Mesenchymal stem cell (in vitro differentiated cells and primary cell): ENCODE measurements around the gene LRRC72.
"Not testable (repeated sequence)": the region's sequence is repeated elsewhere in the genome, so short reads cannot be mapped to it uniquely, and the experiment has no call there.

ENCODE experiments used
- DNase-seq: peaks from one replicate; pipeline ENCODE4 v3.0.0-alpha.2; 2013
- H2AFZ ChIP-seq: one replicate; pipeline ENCODE4 v1.6.1; 2013; ENCODE audit warnings: low read depth, mild to moderate bottlenecking, control low read depth, inconsistent platforms, low read length, moderate library complexity
- H2AK5ac ChIP-seq: 2 replicates; pipeline ENCODE4 v1.6.1; 2013; ENCODE audit warnings: low read length, moderate library complexity, mild to moderate bottlenecking, inconsistent platforms; ENCODE audit not compliant: severe bottlenecking
- H2BK120ac ChIP-seq: one replicate; pipeline ENCODE4 v1.6.1; 2013; ENCODE audit warnings: low read depth, mild to moderate bottlenecking, inconsistent platforms, low read length, moderate library complexity
- H2BK12ac ChIP-seq, 2 experiments: one replicate each; pipeline ENCODE4 v1.6.1; 2013; ENCODE audit warnings: inconsistent platforms in 2 of 2, low read length in 2 of 2, mild to moderate bottlenecking in 2 of 2, moderate library complexity in 2 of 2, control low read depth in 1 of 2
- H2BK15ac ChIP-seq: one replicate; pipeline ENCODE4 v1.6.1; 2013; ENCODE audit warnings: mild to moderate bottlenecking, low read depth, inconsistent platforms; ENCODE audit not compliant: poor library complexity, severe bottlenecking
- H2BK5ac ChIP-seq: 2 replicates; pipeline ENCODE4 v1.6.1; 2013; ENCODE audit warnings: low read depth, mild to moderate bottlenecking, low read length, control low read depth, inconsistent platforms; ENCODE audit not compliant: poor library complexity, severe bottlenecking
- H3K14ac ChIP-seq, 2 experiments: one replicate each; pipeline ENCODE4 v1.6.1; 2013; ENCODE audit warnings: inconsistent platforms in 2 of 2, low read length in 2 of 2, control low read depth in 1 of 2, mild to moderate bottlenecking in 1 of 2, moderate library complexity in 1 of 2
- H3K18ac ChIP-seq, 2 experiments: one replicate each; pipeline ENCODE4 v1.6.1; 2013; ENCODE audit warnings: inconsistent platforms in 2 of 2, low read length in 2 of 2, control low read depth in 1 of 2, low read depth in 1 of 2, mild to moderate bottlenecking in 1 of 2
- H3K23ac ChIP-seq, 2 experiments: one replicate each; pipeline ENCODE4 v1.6.1; 2013; ENCODE audit warnings: inconsistent platforms in 2 of 2, low read length in 2 of 2, mild to moderate bottlenecking in 2 of 2, moderate library complexity in 2 of 2, control low read depth in 1 of 2
- H3K27ac ChIP-seq: 2 replicates; pipeline ENCODE4 v1.5.1; 2013; ENCODE audit warnings: mild to moderate bottlenecking, moderate library complexity, low read length, control low read depth, inconsistent platforms; ENCODE audit not compliant: poor library complexity, severe bottlenecking
- H3K27me3 ChIP-seq, 2 experiments: 2 replicates each; pipeline versions ENCODE4 v1.6.1 to v1.7.0; 2013; ENCODE audit warnings: low read length in 2 of 2, mild to moderate bottlenecking in 2 of 2, moderate library complexity in 2 of 2, control low read depth in 1 of 2, inconsistent platforms in 1 of 2; ENCODE audit not compliant: control insufficient read depth in 1 of 2, insufficient read depth in 1 of 2
- H3K36me3 ChIP-seq, 2 experiments: 2 replicates each; pipeline versions ENCODE4 v1.6.1 to v1.7.0; 2013; ENCODE audit warnings: low read length in 2 of 2, control low read depth in 1 of 2, inconsistent platforms in 1 of 2, low read depth in 1 of 2, mild to moderate bottlenecking in 1 of 2; ENCODE audit not compliant: insufficient read depth in 2 of 2, control insufficient read depth in 1 of 2
- H3K4ac ChIP-seq, 2 experiments: one replicate each; pipeline ENCODE4 v1.6.1; 2013; ENCODE audit warnings: inconsistent platforms in 2 of 2, low read length in 2 of 2, mild to moderate bottlenecking in 2 of 2, moderate library complexity in 2 of 2, control low read depth in 1 of 2, low read depth in 1 of 2
- H3K4me1 ChIP-seq: 2 replicates; pipeline ENCODE4 v1.6.1; 2013; ENCODE audit warnings: low read depth, low read length, control low read depth; ENCODE audit not compliant: control insufficient read depth, insufficient read depth
- H3K4me2 ChIP-seq: 2 replicates; pipeline ENCODE4 v1.6.1; 2013; ENCODE audit warnings: low read length, mild to moderate bottlenecking, inconsistent platforms; ENCODE audit not compliant: poor library complexity, severe bottlenecking
- H3K4me3 ChIP-seq, 2 experiments: 2 replicates each; pipeline versions ENCODE4 v1.5.1 to v1.7.0; 2013; ENCODE audit warnings: low read length in 2 of 2, mild to moderate bottlenecking in 2 of 2, control low read depth in 1 of 2, low read depth in 1 of 2; ENCODE audit not compliant: insufficient read depth in 1 of 2
- H3K79me1 ChIP-seq: replicated peaks from 2 replicates; pipeline ENCODE4 v1.6.1; 2013; ENCODE audit warnings: mild to moderate bottlenecking, control low read depth, low read length, inconsistent platforms; ENCODE audit not compliant: poor library complexity, severe bottlenecking
- H3K9ac ChIP-seq: 2 replicates; pipeline ENCODE4 v1.7.0; 2013; ENCODE audit warnings: mild to moderate bottlenecking, low read length, moderate library complexity
- H3K9me3 ChIP-seq: 2 replicates; pipeline ENCODE4 v1.7.0; 2013; ENCODE audit warnings: mild to moderate bottlenecking, low read length; ENCODE audit not compliant: control insufficient read depth
- H4K8ac ChIP-seq: one replicate; pipeline ENCODE4 v1.6.1; 2013; ENCODE audit warnings: inconsistent platforms, mild to moderate bottlenecking, low read length, moderate library complexity
- H4K91ac ChIP-seq: one replicate; pipeline ENCODE4 v1.6.1; 2013; ENCODE audit warnings: mild to moderate bottlenecking, low read length, inconsistent platforms
- WGBS: methylation state at CpG from one replicate; pipeline ENCODE4 v1.1.7; 2013; ENCODE audit warnings: mixed read lengths; 5-methylcytosine and 5-hydroxymethylcytosine counted together

The LRRC72 gene

DNA sequence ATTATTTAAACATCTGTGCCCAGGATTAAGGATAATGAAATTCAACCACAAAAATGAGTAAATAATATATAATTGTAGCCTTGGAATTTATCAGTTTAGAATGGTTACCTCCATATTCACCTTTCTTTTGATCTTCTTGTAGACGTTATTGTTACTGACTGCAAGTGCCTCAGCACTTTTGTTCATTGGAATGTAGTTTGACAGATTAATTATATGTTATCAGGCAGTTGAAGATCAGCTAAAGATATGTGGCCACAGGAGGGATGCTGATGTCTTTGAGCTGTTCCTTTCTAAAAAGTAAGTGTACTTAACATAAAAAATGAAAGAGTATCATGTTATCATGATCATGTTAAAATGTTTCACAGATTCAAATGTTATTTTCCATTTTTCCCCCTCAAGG lies 5.6 kb downstream of the LRRC72 start:
- no peaks in the 10 kb centered on the region for H3K79me1 ChIP-seq
- H3K9me3 ChIP-seq: no peaks in the 10 kb centered on the region
- H2BK15ac ChIP-seq: no peak overlapping the region
- no peak for DNase-seq
- no peak overlapping the region for H2AK5ac ChIP-seq
- no peak overlapping the region for H4K8ac ChIP-seq
- H3K4me3 ChIP-seq: no peak overlapping the region
- H3K36me3 ChIP-seq: no peaks in the 10 kb centered on the region
- H3K23ac ChIP-seq: no peak overlapping the region
- no peak overlapping the region for H2BK120ac ChIP-seq
- no peak overlapping the region for H3K18ac ChIP-seq
- H2BK5ac ChIP-seq: no peak overlapping the region
- H3K9ac ChIP-seq: no peak overlapping the region
- no peak overlapping the region for H4K91ac ChIP-seq
- H3K14ac ChIP-seq: no peak overlapping the region
- H3K27ac ChIP-seq: no peak overlapping the region
- no peak overlapping the region for H3K4ac ChIP-seq
- no peaks in the 10 kb centered on the region for H3K27me3 ChIP-seq
- no peak overlapping the region for H2BK12ac ChIP-seq
- no peak overlapping the region for H3K4me2 ChIP-seq
- H2AFZ ChIP-seq: no peak overlapping the region
- WGBS: 33% methylated on average over 1 of the region's 1 CpG
- H3K4me1 ChIP-seq: no peaks in the 10 kb centered on the region

DNA sequence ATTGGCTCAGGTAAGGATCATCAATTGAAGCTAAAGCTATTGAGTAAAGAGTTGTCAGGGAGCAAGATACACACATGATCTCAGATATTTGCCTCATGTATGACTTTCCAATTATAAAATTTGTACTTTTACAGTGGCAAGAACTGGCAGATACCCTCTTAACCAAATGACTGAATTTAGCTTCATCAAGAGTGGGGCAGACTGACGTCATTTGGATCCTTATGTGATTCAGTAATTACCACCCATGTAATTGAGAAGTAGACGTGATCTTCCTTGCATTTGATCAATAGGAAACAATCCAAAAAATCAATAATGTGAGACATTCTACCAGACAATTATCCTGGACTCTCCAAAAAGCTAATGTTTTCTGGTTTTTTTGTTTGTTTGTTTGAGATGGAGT lies 8.9 kb downstream of the LRRC72 start:
- no peak overlapping the region for H3K9ac ChIP-seq
- no peak overlapping the region for H3K23ac ChIP-seq
- no peak overlapping the region for H3K4ac ChIP-seq
- no peak overlapping the region for H3K14ac ChIP-seq
- H3K4me2 ChIP-seq: no peak overlapping the region
- H3K27ac ChIP-seq: no peak overlapping the region
- no peak overlapping the region for H2BK15ac ChIP-seq
- DNase-seq: no peak
- no peak overlapping the region for H2BK120ac ChIP-seq
- no peak overlapping the region for H4K91ac ChIP-seq
- no peak overlapping the region for H2AFZ ChIP-seq
- no peaks in the 10 kb centered on the region for H3K27me3 ChIP-seq
- H4K8ac ChIP-seq: no peak overlapping the region
- H3K36me3 ChIP-seq: no peaks in the 10 kb centered on the region
- no peak overlapping the region for H3K18ac ChIP-seq
- H3K4me3 ChIP-seq: no peak overlapping the region
- H2BK5ac ChIP-seq: no peak overlapping the region
- 80% methylated on average over 2 of the region's 2 CpGs for WGBS
- H2AK5ac ChIP-seq: no peak overlapping the region
- no peaks in the 10 kb centered on the region for H3K4me1 ChIP-seq
- no peaks in the 10 kb centered on the region for H3K79me1 ChIP-seq
- H2BK12ac ChIP-seq: no peak overlapping the region
- H3K9me3 ChIP-seq: no peaks in the 10 kb centered on the region

DNA sequence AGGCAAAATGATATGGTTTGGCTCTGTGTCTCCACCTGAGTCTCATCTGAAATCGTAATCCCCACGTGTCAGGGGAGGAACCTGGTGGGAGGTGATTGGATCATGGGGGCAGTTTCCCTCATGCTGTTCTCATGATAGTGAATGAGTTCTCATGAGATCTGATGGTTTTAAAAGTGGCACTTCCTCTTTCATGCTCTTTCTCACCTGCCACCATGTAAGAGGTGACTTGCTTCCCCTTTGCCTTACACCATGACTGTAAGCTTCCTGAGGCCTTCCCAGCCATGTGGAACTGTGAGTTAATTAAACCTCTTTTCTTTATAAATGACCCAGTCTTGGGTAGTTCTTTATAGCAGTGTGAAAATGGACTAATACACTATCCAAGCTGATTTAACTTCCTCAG lies 13.9 kb downstream of the LRRC72 start:
- H3K27me3 ChIP-seq, H3K23ac ChIP-seq, H2AFZ ChIP-seq, H3K4me1 ChIP-seq, H3K18ac ChIP-seq, H4K8ac ChIP-seq, H2BK15ac ChIP-seq, H3K27ac ChIP-seq, H4K91ac ChIP-seq, H3K79me1 ChIP-seq, H3K9ac ChIP-seq, H3K4ac ChIP-seq, H3K36me3 ChIP-seq, H2BK5ac ChIP-seq, DNase-seq, H2BK120ac ChIP-seq, H3K4me3 ChIP-seq, H2AK5ac ChIP-seq, H3K9me3 ChIP-seq, H3K14ac ChIP-seq, H2BK12ac ChIP-seq, H3K4me2 ChIP-seq: not testable (repeated sequence)
- 100% methylated on average over 2 of the region's 2 CpGs for WGBS

DNA sequence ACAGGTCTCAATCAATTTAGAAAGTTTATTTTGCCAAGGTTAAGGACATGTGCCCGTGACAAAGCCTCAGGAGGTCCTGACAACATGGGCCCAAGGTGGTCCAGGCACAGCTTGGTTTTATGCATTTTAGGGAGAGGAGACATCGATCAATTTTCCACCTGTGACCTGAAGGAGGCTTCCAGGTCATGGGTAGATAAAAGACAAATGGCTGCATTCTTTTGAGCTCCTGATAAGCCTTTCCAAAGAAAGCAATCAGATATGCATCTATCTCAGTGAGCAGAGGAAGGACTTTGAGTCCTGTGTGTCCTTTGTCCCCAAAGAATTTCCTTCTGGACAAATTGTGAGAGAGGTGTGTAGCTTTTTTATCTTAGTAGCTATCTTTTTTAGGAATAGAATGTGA lies 15.8 kb downstream of the LRRC72 start:
- H2BK15ac ChIP-seq: no peak overlapping the region
- 94% methylated on average over 2 of the region's 2 CpGs for WGBS
- no peak overlapping the region for H3K4ac ChIP-seq
- no peak overlapping the region for H3K9ac ChIP-seq
- H2AFZ ChIP-seq: no peak overlapping the region
- no peaks in the 10 kb centered on the region for H3K9me3 ChIP-seq
- H3K23ac ChIP-seq: no peak overlapping the region
- no peak for DNase-seq
- no peaks in the 10 kb centered on the region for H3K4me1 ChIP-seq
- H3K4me3 ChIP-seq: no peak overlapping the region
- no peak overlapping the region for H3K14ac ChIP-seq
- H2AK5ac ChIP-seq: no peak overlapping the region
- no peak overlapping the region for H2BK5ac ChIP-seq
- no peak overlapping the region for H2BK12ac ChIP-seq
- no peaks in the 10 kb centered on the region for H3K79me1 ChIP-seq
- H4K8ac ChIP-seq: no peak overlapping the region
- no peak overlapping the region for H4K91ac ChIP-seq
- H2BK120ac ChIP-seq: no peak overlapping the region
- H3K18ac ChIP-seq: no peak overlapping the region
- no peak overlapping the region for H3K27ac ChIP-seq
- no peaks in the 10 kb centered on the region for H3K27me3 ChIP-seq
- no peak overlapping the region for H3K4me2 ChIP-seq
- H3K36me3 ChIP-seq: no peaks in the 10 kb centered on the region
